Mesothelial cell of epicardium (in vitro differentiated cells): Measurements from ENCODE around the gene LBH. TPM values are rescaled to one million over a fixed set of nuclear protein-coding genes. Genes with fewer than 3 reads are reported as not detected.

ENCODE experiments used
- DNase-seq, 2 experiments: peaks; one replicate each; pipeline ENCODE4 v3.0.0; 2021; ENCODE audit warnings: low spot score in 2 of 2; ENCODE audit not compliant: unreplicated experiment in 2 of 2
- H3K27ac Mint-ChIP-seq: 2 replicates; pipeline ENCODE4 v1.8.0; 2021; ENCODE audit warnings: mixed read lengths
- H3K27me3 Mint-ChIP-seq: 2 replicates; pipeline ENCODE4 v1.8.0; 2021; ENCODE audit warnings: low read depth, mixed read lengths
- H3K36me3 Mint-ChIP-seq: 2 replicates; pipeline ENCODE4 v1.8.0; 2021; ENCODE audit warnings: mixed read lengths
- H3K4me1 Mint-ChIP-seq: 2 replicates; pipeline ENCODE4 v1.8.0; 2021; ENCODE audit warnings: mixed read lengths
- H3K4me3 Mint-ChIP-seq: 2 replicates; pipeline ENCODE4 v1.8.0; 2021; ENCODE audit warnings: mild to moderate bottlenecking, moderate library complexity, mixed read lengths
- H3K9me3 Mint-ChIP-seq: 2 replicates; pipeline ENCODE4 v1.8.0; 2021; ENCODE audit warnings: mixed read lengths
- CTCF ChIP-seq: fragments of 200-600 bp; sonication (generic); IDR thresholded peaks from one replicate; pipeline ENCODE4 v1.5.0; 2021; ENCODE audit warnings: antibody characterized with exemption; ENCODE audit not compliant: unreplicated experiment
- total RNA-seq: library from RNA; stranded (reverse); gene quantifications from 3 replicates; pipeline ENCODE4 v1.2.1, GENCODE V29; 2021

Gene LBH
- total RNA-seq, 1 donor from 2014 or later, result 44.5 TPM

DNA sequence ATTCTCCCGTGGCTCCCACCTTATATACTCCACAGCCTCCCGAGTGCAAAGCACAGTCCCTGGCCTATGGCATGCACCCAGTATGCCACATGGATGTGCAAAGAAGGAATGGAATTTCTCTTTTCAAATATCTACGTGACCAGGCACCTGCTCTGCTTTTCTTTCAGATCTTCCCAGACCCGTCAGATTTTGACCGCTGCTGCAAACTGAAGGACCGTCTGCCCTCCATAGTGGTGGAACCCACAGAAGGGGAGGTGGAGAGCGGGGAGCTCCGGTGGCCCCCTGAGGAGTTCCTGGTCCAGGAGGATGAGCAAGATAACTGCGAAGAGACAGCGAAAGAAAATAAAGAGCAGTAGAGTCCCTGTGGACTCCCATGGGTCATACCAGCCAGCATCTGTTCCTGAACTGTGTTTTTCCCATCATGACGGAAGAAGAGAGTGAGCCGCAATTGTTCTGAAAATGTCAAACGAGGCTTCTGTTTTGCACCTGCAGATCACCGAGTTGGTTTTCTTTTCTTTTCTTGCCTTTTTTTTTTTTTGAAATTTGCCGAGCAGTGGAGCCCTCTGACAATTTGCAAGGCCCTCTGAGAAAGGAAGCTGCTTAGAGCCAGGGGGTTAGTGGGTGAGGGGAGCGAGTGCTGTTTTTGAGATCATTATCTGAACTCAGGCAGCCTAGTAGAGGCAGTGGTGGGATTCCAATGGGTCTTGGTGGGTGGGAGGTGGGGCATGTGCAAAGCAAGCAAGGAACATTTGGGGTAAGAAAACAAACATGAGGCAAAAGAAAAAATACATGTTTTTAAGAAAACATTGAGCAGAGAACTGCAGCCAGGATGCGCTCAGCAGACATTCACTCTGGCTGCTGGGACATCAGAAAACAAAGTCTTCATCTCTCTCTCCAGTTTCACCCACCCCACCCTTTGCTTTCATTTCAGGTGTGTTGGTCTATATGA, 26.2 kb downstream of the LBH start:
- no peak overlapping the region for H3K27ac Mint-ChIP-seq

DNA sequence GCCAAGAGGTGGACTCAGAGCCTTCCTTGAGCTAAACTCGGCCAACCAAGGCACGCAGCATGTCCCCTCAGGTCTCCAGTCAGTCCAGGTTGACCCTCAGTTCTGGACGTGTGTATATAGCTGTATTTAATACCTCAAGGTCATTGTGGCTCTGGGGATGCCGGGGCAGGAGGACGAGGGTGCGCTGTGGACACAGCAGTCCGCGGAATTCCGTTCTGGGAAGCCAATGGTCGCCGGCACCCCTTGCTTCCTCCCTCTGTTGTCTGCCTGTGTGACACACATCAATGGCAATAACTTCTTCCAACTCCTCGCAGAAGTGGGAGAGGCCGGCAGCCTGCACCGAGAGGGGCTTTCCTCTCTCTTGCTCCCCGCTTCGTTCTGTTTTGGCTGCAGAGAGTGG, 27.7 kb downstream of the LBH start:
- no peak overlapping the region for H3K27ac Mint-ChIP-seq
- no peak overlapping the region for H3K4me3 Mint-ChIP-seq
- peaks cover 15% of the 10 kb centered on the region for H3K9me3 Mint-ChIP-seq
- peaks cover 8% of the 10 kb centered on the region for H3K4me1 Mint-ChIP-seq
- TF ChIP-seq CTCF, result no peak
- H3K27me3 Mint-ChIP-seq, result no peaks in the 10 kb centered on the region
- no peak for DNase-seq
- peaks cover 26% of the 10 kb centered on the region for H3K36me3 Mint-ChIP-seq

More for the DNA sequence above, 26.2 kb downstream of the LBH start:
- no peak for DNase-seq
- Mint-ChIP-seq H3K36me3 (peaks cover 26% of the 10 kb centered on the region), H3K4me1 (peaks cover 20% of the 10 kb centered on the region), H3K9me3 (peaks cover 12% of the 10 kb centered on the region), H3K27me3 (no peaks in the 10 kb centered on the region), H3K4me3 (no peak overlapping the region)
- no peak for TF ChIP-seq CTCF

DNA sequence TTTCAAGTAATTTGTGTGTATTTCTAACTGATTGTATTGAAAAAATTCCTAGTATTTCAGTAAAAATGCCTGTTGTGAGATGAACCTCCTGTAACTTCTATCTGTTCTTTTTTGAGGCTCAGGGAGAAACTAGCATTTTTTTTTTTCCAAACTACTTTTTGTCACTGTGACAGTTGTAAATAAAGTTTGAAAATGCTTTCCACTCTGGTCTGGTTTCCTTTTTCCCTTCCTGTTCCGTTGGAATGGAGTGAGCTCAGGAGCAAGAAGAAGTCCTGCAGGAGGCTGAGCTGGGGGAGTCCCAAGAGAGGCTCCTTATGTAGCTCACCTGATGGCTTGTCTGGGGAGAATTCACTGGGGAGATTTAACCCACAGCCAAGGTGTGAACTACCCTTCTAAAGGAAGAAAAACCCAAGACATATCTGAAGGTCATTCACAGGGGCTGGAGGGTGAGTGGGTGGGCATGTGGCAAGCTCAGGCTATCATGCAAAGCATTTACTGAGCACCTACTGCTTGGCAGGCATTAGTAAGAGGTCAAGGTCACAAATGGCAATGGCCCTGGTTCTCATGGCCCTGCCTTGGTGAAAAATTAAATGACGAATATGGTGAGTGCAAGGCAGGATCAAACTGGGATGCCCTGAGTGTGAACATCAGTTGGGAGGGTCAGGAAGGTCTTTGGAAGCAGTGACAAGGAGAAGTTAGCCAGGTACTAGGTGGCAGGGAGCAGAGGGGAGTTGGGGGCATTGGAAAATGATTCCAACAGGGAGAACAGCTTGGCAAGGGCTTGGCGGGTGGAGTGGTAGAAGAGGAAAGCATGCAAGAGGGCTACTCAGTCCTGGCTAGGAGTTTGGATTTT, 28.7 kb downstream of the LBH start:
- peaks cover 26% of the 10 kb centered on the region for H3K36me3 Mint-ChIP-seq
- no peak overlapping the region for H3K27ac Mint-ChIP-seq
- no peak for TF ChIP-seq CTCF
- peaks cover 8% of the 10 kb centered on the region for H3K4me1 Mint-ChIP-seq
- DNase-seq, result no peak
- peaks cover 15% of the 10 kb centered on the region for H3K9me3 Mint-ChIP-seq
- no peak overlapping the region for H3K4me3 Mint-ChIP-seq
- H3K27me3 Mint-ChIP-seq, result no peaks in the 10 kb centered on the region

DNA sequence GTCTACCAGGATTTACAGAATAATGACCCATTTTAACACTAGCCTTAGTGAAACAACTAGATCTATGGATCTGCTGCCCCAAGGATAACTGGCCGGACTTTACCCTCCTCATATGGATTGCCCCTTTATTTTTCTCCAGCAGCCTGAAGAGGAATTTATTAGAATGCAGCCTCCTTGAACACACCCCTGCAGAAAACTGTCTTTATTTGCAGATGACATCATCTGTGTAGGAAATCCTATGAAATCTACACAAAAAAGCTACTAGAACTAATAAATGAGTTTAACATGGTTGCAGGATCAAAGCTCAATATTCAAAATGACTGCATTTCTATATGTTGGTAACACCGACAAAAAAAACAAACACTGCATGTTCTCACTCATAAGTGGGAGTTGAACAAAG, 29.6 kb downstream of the LBH start:
- no peak for DNase-seq
- Mint-ChIP-seq H3K9me3 (peaks cover 15% of the 10 kb centered on the region), H3K36me3 (peaks cover 26% of the 10 kb centered on the region)

More for the DNA sequence above, 29.6 kb downstream of the LBH start:
- Mint-ChIP-seq H3K27ac (no peak overlapping the region), H3K4me1 (peaks cover 7% of the 10 kb centered on the region), H3K27me3 (no peaks in the 10 kb centered on the region), H3K4me3 (no peak overlapping the region)
- no peak for TF ChIP-seq CTCF
